H9 (cell line): ENCODE measurements around the gene APRT. TPM values are rescaled to one million over a fixed set of nuclear protein-coding genes. Genes with fewer than 3 reads are reported as not detected.

ENCODE experiments used
- DNase-seq: peaks from one replicate; pipeline ENCODE4 v3.0.0-alpha.2; 2017
- H2AFZ ChIP-seq: one replicate; pipeline ENCODE4 v1.6.1; 2013; ENCODE audit warnings: mild to moderate bottlenecking, low read length, control low read depth, moderate library complexity
- H2AK5ac ChIP-seq: 2 replicates; pipeline ENCODE4 v1.6.1; 2013; ENCODE audit warnings: low read length, control low read depth, mixed read lengths; ENCODE audit not compliant: insufficient read length
- H2BK120ac ChIP-seq: one replicate; pipeline ENCODE4 v1.6.1; 2013; ENCODE audit warnings: low read depth, mild to moderate bottlenecking, low read length, control low read depth, inconsistent platforms; ENCODE audit not compliant: poor library complexity, severe bottlenecking
- H2BK12ac ChIP-seq: 2 replicates; pipeline ENCODE4 v1.6.1; 2013; ENCODE audit warnings: low read length, control low read depth, mixed read lengths, low read depth; ENCODE audit not compliant: insufficient read length
- H2BK15ac ChIP-seq: 2 replicates; pipeline ENCODE4 v1.6.1; 2013; ENCODE audit warnings: low read depth, low read length, control low read depth
- H2BK20ac ChIP-seq: one replicate; pipeline ENCODE4 v1.6.1; 2013; ENCODE audit warnings: low read depth, mild to moderate bottlenecking, low read length, control low read depth, inconsistent platforms; ENCODE audit not compliant: poor library complexity, severe bottlenecking
- H2BK5ac ChIP-seq: 2 replicates; pipeline ENCODE4 v1.6.1; 2013; ENCODE audit warnings: low read length, control low read depth, mixed read lengths; ENCODE audit not compliant: insufficient read length
- H3K14ac ChIP-seq: 2 replicates; pipeline ENCODE4 v1.6.1; 2013; ENCODE audit warnings: low read length, control low read depth; ENCODE audit not compliant: insufficient read depth
- H3K18ac ChIP-seq: 2 replicates; pipeline ENCODE4 v1.6.1; 2013; ENCODE audit warnings: low read depth, mild to moderate bottlenecking, mixed read lengths, low read length, control low read depth; ENCODE audit not compliant: insufficient read length
- H3K23ac ChIP-seq: 2 replicates; pipeline ENCODE4 v1.6.1; 2013; ENCODE audit warnings: low read length, control low read depth, mixed read lengths, low read depth; ENCODE audit not compliant: insufficient read length
- H3K23me2 ChIP-seq: 2 replicates; pipeline ENCODE4 v1.6.1; 2013; ENCODE audit warnings: low read depth, mild to moderate bottlenecking, mixed read lengths, low read length, control low read depth; ENCODE audit not compliant: insufficient read length, poor library complexity, severe bottlenecking
- H3K27ac ChIP-seq: 2 replicates; pipeline ENCODE4 v1.5.1; 2013; ENCODE audit warnings: low read length, control low read depth, mixed read lengths, low read depth; ENCODE audit not compliant: insufficient read length
- H3K27me3 ChIP-seq: 2 replicates; pipeline ENCODE4 v1.6.1; 2013; ENCODE audit warnings: low read length, control low read depth, inconsistent platforms; ENCODE audit not compliant: insufficient read depth
- H3K4ac ChIP-seq: 2 replicates; pipeline ENCODE4 v1.6.1; 2013; ENCODE audit warnings: low read depth, mild to moderate bottlenecking, control low read depth, inconsistent platforms, low read length, moderate library complexity
- H3K4me1 ChIP-seq: 2 replicates; pipeline ENCODE4 v1.6.1; 2013; ENCODE audit warnings: low read length, control low read depth, inconsistent platforms; ENCODE audit not compliant: insufficient read depth
- H3K4me2 ChIP-seq: 2 replicates; pipeline ENCODE4 v1.6.1; 2013; ENCODE audit warnings: low read length, control low read depth, mixed read lengths; ENCODE audit not compliant: insufficient read length, insufficient read depth
- H3K56ac ChIP-seq: 2 replicates; pipeline ENCODE4 v1.6.1; 2013; ENCODE audit warnings: low read depth, mild to moderate bottlenecking, mixed read lengths, low read length, control low read depth; ENCODE audit not compliant: insufficient read length
- H3K79me1 ChIP-seq: 2 replicates; pipeline ENCODE4 v1.6.1; 2013; ENCODE audit warnings: low read depth, mild to moderate bottlenecking, moderate library complexity, low read length, control low read depth, inconsistent platforms; ENCODE audit not compliant: insufficient read depth, poor library complexity, severe bottlenecking
- H3K79me2 ChIP-seq: 2 replicates; pipeline ENCODE4 v1.6.1; 2013; ENCODE audit warnings: low read length, control low read depth, inconsistent platforms; ENCODE audit not compliant: insufficient read depth
- H3K9ac ChIP-seq: 2 replicates; pipeline ENCODE4 v1.6.1; 2013; ENCODE audit warnings: low read length, control low read depth, mixed read lengths; ENCODE audit not compliant: insufficient read length; ENCODE audit errors: extremely low read depth
- H3K9me3 ChIP-seq: one replicate; pipeline ENCODE4 v1.6.1; 2013; ENCODE audit warnings: low read depth, low read length, inconsistent platforms; ENCODE audit not compliant: control insufficient read depth
- H3T11ph ChIP-seq: one replicate; pipeline ENCODE4 v1.6.1; 2013; ENCODE audit warnings: mild to moderate bottlenecking, low read length, control low read depth, inconsistent platforms
- H4K20me1 ChIP-seq: one replicate; pipeline ENCODE4 v1.6.1; 2013; ENCODE audit not compliant: control insufficient read depth, insufficient read length, insufficient read depth
- H4K5ac ChIP-seq: 2 replicates; pipeline ENCODE4 v1.6.1; 2013; ENCODE audit warnings: low read depth, mild to moderate bottlenecking, mixed read lengths, low read length, control low read depth; ENCODE audit not compliant: insufficient read length
- H4K8ac ChIP-seq: replicated peaks from 2 replicates; pipeline ENCODE4 v1.6.1; 2013; ENCODE audit warnings: low read length, control low read depth, mixed read lengths, low read depth; ENCODE audit not compliant: insufficient read length
- H4K91ac ChIP-seq: 2 replicates; pipeline ENCODE4 v1.6.1; 2013; ENCODE audit warnings: low read depth, mild to moderate bottlenecking, moderate library complexity, mixed read lengths, low read length, control low read depth; ENCODE audit not compliant: insufficient read length
- H3K27ac Mint-ChIP-seq, 3 experiments: 2 replicates in 2 of 3; 3 replicates in 1 of 3; pipeline ENCODE4 v1.8.0; 2020 to 2021; ENCODE audit warnings: mixed read lengths in 3 of 3, mild to moderate bottlenecking in 1 of 3, moderate library complexity in 1 of 3
- H3K27me3 Mint-ChIP-seq: 2 replicates; pipeline ENCODE4 v1.8.0; 2021; ENCODE audit warnings: low read depth, mild to moderate bottlenecking, moderate library complexity, mixed read lengths
- H3K36me3 Mint-ChIP-seq, 3 experiments: 2 replicates in 2 of 3; 3 replicates in 1 of 3; pipeline ENCODE4 v1.8.0; 2020 to 2021; ENCODE audit warnings: low read depth in 3 of 3, mixed read lengths in 3 of 3; ENCODE audit not compliant: insufficient read depth in 1 of 3
- H3K4me1 Mint-ChIP-seq, 2 experiments: 2 replicates each; pipeline ENCODE4 v1.8.0; 2020; ENCODE audit warnings: mixed read lengths in 2 of 2
- H3K4me3 Mint-ChIP-seq, 2 experiments: 2 replicates in 1 of 2; 3 replicates in 1 of 2; pipeline ENCODE4 v1.8.0; 2020 to 2021; ENCODE audit warnings: mild to moderate bottlenecking in 2 of 2, mixed read lengths in 2 of 2, moderate library complexity in 1 of 2
- H3K9me3 Mint-ChIP-seq, 2 experiments: 2 replicates in 1 of 2; 3 replicates in 1 of 2; pipeline ENCODE4 v1.8.0; 2020; ENCODE audit warnings: mild to moderate bottlenecking in 2 of 2, mixed read lengths in 2 of 2, moderate library complexity in 1 of 2
- WGBS: extraction: QIAGEN DNeasy Blood & Tissue Kit; methylation state at CpG from one replicate; pipeline ENCODE4 v1.1.7; 2013; ENCODE audit warnings: missing lambda C conversion rate, low lambda C conversion rate, mixed read lengths; ENCODE audit not compliant: insufficient read length; ENCODE audit errors: extremely low coverage; 5-methylcytosine and 5-hydroxymethylcytosine counted together
- total RNA-seq: library from RNA; stranded (reverse); gene quantifications from 2 replicates; pipeline ENCODE4 v1.2.1, GENCODE V29; 2021
- TF ChIP-seq, protein P1 (sequence below): fragments of 200-600 bp; sonication (generic); conservative IDR thresholded peaks from 3 replicates; pipeline ENCODE4 v1.8.0; 2021; ENCODE audit warnings: antibody characterized with exemption, mild to moderate bottlenecking

The APRT gene
- total RNA-seq, 1 experiment from 2014 or later = 246 TPM

DNA sequence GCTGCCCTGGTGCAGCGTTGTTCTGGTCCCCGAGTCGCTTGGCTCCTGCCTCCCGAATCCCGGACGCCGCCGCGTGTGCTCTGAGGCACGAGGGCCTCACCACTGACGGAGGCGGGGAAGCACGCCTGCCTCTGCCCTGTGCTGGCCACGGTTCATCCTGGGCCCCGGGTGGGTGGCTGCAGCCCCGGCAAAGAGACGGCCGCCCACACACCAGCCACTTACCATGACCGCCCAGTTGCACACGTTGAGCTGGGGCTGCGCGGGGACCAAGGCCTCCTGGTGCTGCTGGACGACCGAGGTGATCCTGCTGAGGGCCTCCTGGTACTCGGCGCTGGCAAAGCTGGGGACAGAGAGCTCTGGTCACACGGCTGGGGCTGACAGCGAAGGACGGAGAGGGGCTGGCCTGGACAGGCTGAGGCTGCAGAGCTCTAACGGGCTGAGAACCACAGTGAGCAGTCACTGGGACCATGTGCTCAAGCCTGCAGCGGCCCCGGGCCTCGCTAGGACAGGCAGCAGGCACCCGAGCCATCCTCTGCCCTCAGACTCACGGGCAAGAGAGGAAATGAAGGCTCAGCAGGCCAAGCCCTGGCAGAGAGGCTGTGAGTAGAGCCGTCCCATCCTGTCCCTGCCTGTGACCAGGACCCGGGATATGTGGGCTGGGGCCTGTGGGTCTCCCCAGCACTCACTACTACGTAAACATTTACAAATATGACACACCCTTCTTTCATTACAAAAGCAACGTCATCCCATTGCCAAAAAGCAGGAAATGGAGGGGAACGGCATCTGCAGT lies 6.3 kb upstream of the APRT start:
- H3K27ac ChIP-seq = no peak overlapping the region
- H3K4ac ChIP-seq = no peak overlapping the region
- H3T11ph ChIP-seq = no peak overlapping the region
- no peak overlapping the region for H4K5ac ChIP-seq
- no peaks in the 10 kb centered on the region for H3K9me3 ChIP-seq
- H3K27me3 ChIP-seq = no peaks in the 10 kb centered on the region
- WGBS = no CpG with 5 or more reads among the region's 40 CpGs
- H3K79me1 ChIP-seq = no peaks in the 10 kb centered on the region
- no peak overlapping the region for H2BK15ac ChIP-seq
- no peak overlapping the region for H3K4me3 Mint-ChIP-seq
- H3K23me2 ChIP-seq = no peaks in the 10 kb centered on the region
- no peaks in the 10 kb centered on the region for H3K27me3 Mint-ChIP-seq
- H3K9ac ChIP-seq = no peak overlapping the region
- H3K36me3 Mint-ChIP-seq = peaks cover 0 to 5% (median 4%) of the 10 kb centered on the region in 3 experiments; a peak in 2 of 7 replicates
- H3K14ac ChIP-seq = peak overlapping the region; percentile 19; the same call in 1 of the 2 replicates
- no peaks in the 10 kb centered on the region for H3K79me2 ChIP-seq
- H4K20me1 ChIP-seq = no peaks in the 10 kb centered on the region
- H2BK12ac ChIP-seq = no peak overlapping the region
- TF ChIP-seq, protein P1, sequence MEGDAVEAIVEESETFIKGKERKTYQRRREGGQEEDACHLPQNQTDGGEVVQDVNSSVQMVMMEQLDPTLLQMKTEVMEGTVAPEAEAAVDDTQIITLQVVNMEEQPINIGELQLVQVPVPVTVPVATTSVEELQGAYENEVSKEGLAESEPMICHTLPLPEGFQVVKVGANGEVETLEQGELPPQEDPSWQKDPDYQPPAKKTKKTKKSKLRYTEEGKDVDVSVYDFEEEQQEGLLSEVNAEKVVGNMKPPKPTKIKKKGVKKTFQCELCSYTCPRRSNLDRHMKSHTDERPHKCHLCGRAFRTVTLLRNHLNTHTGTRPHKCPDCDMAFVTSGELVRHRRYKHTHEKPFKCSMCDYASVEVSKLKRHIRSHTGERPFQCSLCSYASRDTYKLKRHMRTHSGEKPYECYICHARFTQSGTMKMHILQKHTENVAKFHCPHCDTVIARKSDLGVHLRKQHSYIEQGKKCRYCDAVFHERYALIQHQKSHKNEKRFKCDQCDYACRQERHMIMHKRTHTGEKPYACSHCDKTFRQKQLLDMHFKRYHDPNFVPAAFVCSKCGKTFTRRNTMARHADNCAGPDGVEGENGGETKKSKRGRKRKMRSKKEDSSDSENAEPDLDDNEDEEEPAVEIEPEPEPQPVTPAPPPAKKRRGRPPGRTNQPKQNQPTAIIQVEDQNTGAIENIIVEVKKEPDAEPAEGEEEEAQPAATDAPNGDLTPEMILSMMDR = no peak
- no peak overlapping the region for H2BK20ac ChIP-seq
- H3K9me3 Mint-ChIP-seq = no peaks in the 10 kb centered on the region
- no peak overlapping the region for H3K4me2 ChIP-seq
- no peak overlapping the region for H2BK120ac ChIP-seq
- no peaks in the 10 kb centered on the region for H3K4me1 ChIP-seq
- H2AFZ ChIP-seq = no peak overlapping the region
- H4K91ac ChIP-seq = no peak overlapping the region
- no peak overlapping the region for H3K56ac ChIP-seq
- H3K23ac ChIP-seq = no peak overlapping the region
- H2AK5ac ChIP-seq = no peak overlapping the region
- no peak overlapping the region for H4K8ac ChIP-seq
- no peak overlapping the region for H3K18ac ChIP-seq
- H2BK5ac ChIP-seq = no peak overlapping the region
- no peaks in the 10 kb centered on the region for H3K4me1 Mint-ChIP-seq
- H3K27ac Mint-ChIP-seq = peak overlapping the region in 1 of 3 experiments; percentile 84; a peak in 2 of 7 replicates
- DNase-seq = no peak
